GM06990 (cell line): Measurements from ENCODE around the gene RNASET2.

Source experiments
- DNase-seq: peaks from one replicate; pipeline ENCODE4 v3.0.0-alpha.2; 2011; ENCODE audit not compliant: insufficient read length; ENCODE audit errors: extremely low read depth
- H3K27me3 ChIP-seq: replicated peaks from 2 replicates; pipeline ENCODE4 v1.6.0; 2011; ENCODE audit warnings: low read length; ENCODE audit not compliant: control insufficient read depth, insufficient read depth
- H3K36me3 ChIP-seq: 2 replicates; pipeline ENCODE4 v1.5.1; 2011; ENCODE audit warnings: low read length; ENCODE audit not compliant: control insufficient read depth, insufficient read depth
- H3K4me3 ChIP-seq: replicated peaks from 2 replicates; pipeline ENCODE4 v1.5.1; 2011; ENCODE audit warnings: low read depth, mild to moderate bottlenecking, control low read depth, low read length
- TF ChIP-seq, protein P1 (sequence below): IDR thresholded peaks from 2 replicates; pipeline ENCODE4 v1.5.1; 2011; ENCODE audit warnings: low read length, control low read depth, mild to moderate bottlenecking, inconsistent platforms; ENCODE audit not compliant: insufficient read depth, poor library complexity, severe bottlenecking

Gene RNASET2

DNA sequence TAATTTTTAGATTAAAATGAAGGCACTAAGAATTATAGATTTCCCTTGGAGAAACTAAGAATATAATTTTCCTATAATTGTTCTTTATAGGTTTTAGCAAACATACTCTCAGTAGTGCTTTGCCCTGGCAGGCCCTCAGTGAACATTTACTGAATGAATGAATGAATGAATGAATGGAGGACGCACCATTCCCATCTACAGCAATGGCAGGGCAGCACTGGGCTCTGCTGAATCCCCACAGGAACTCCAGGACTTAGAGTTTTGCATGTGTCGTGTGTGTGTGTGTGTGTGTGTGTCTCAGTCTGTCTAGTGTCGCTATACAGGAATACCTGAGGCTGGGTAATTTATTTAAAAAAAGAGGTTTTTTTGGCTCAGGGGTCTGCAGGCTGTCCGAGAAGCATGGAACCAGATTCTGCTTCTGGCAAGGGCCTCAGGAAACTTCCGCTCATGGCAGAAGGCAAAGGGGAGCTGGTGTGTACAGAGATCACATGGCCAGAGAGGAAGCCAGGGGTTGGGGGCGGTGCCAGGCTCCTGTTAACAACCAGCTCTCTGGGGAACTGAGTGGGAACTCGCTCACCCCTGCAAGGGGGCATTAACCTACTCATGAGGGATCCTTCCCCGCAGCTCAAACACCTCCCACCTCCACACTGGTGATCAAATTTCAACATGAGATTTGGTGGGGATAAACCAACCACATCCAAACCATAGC lies 20.1 kb downstream of the RNASET2 start:
- DNase-seq = no peak
- TF ChIP-seq, protein P1, sequence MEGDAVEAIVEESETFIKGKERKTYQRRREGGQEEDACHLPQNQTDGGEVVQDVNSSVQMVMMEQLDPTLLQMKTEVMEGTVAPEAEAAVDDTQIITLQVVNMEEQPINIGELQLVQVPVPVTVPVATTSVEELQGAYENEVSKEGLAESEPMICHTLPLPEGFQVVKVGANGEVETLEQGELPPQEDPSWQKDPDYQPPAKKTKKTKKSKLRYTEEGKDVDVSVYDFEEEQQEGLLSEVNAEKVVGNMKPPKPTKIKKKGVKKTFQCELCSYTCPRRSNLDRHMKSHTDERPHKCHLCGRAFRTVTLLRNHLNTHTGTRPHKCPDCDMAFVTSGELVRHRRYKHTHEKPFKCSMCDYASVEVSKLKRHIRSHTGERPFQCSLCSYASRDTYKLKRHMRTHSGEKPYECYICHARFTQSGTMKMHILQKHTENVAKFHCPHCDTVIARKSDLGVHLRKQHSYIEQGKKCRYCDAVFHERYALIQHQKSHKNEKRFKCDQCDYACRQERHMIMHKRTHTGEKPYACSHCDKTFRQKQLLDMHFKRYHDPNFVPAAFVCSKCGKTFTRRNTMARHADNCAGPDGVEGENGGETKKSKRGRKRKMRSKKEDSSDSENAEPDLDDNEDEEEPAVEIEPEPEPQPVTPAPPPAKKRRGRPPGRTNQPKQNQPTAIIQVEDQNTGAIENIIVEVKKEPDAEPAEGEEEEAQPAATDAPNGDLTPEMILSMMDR = no peak
- Histone ChIP-seq H3K27me3 (no peaks in the 10 kb centered on the region), H3K36me3 (peaks cover 35% of the 10 kb centered on the region), H3K4me3 (no peak overlapping the region)

DNA sequence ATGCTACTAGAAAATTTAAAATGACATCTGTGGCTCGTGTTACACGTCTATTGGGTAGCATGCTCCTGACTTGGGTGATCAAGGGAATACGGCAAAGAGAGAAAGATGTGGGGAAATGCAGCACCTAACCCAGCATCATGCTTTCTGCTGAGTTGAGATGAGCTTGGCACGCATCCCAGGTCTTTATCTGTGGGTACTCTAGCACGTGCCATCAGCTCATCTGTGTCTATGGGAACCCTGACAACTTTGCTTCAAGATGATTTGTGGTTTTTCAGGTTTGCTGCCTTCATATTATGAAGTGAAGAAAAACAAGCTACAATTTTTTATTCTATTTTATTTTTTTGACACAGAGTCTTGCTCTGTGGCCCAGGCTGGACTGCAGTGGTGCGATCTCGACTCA lies 21.0 kb downstream of the RNASET2 start:
- TF ChIP-seq, protein P1 = no peak
- Histone ChIP-seq H3K4me3 (no peak overlapping the region), H3K27me3 (no peaks in the 10 kb centered on the region), H3K36me3 (peaks cover 39% of the 10 kb centered on the region)
- no peak for DNase-seq

- DNase-seq = no peak
- TF ChIP-seq, protein P1 = no peak
- no peaks in the 10 kb centered on the region for H3K27me3 ChIP-seq
- no peak overlapping the region for H3K4me3 ChIP-seq
- peaks cover 41% of the 10 kb centered on the region for H3K36me3 ChIP-seq
These were observed 22.2 kb downstream of the RNASET2 start for GRCh38 chr6:166934174-166934573.

GRCh38 chr6:166933396-166933795 lies 23.0 kb downstream of the RNASET2 start:
- Histone ChIP-seq H3K36me3 (peaks cover 41% of the 10 kb centered on the region), H3K4me3 (no peak overlapping the region), H3K27me3 (no peaks in the 10 kb centered on the region)
- DNase-seq = no peak
- TF ChIP-seq, protein P1 = no peak

GRCh38 chr6:166932616-166933015 lies 23.7 kb downstream of the RNASET2 start:
- DNase-seq = no peak
- TF ChIP-seq, protein P1 = no peak
- Histone ChIP-seq H3K36me3 (peaks cover 38% of the 10 kb centered on the region), H3K27me3 (no peaks in the 10 kb centered on the region), H3K4me3 (no peak overlapping the region)

DNA sequence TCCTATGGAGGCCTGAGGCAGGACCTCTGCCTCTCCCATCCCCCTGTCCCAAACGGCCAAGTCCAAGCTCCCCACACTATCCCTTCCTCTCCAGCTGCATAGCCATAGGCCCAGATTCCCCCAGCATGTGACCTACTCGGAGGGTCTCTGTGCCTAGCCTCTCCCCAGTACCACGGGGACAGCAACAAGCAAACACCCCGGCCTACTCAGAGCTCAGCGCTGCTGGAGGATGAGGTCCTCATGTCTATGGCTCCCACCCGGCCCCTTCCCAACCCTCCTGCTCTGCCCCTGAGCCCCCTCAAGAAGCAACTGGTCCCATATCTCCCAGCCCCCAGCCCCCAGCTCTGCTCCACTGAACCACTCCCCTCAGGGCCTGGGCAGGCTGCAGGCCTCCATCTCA lies 24.2 kb downstream of the RNASET2 start:
- Histone ChIP-seq H3K36me3 (peaks cover 37% of the 10 kb centered on the region), H3K27me3 (no peaks in the 10 kb centered on the region), H3K4me3 (no peak overlapping the region)
- no peak for DNase-seq
- TF ChIP-seq, protein P1 = no peak
